GM12873 (cell line): Measurements from ENCODE around the gene GPC5.

Source experiments
- CTCF ChIP-seq: IDR thresholded peaks from 2 replicates; pipeline ENCODE4 v1.5.1; 2012; ENCODE audit warnings: low read depth, mild to moderate bottlenecking, moderate library complexity, low read length, control low read depth; ENCODE audit not compliant: insufficient read depth; ENCODE audit errors: missing control alignments

GPC5 gene

GRCh38 chr13:92407858-92408257, 1009.4 kb downstream of the GPC5 start:
- TF ChIP-seq CTCF, result no peak

GRCh38 chr13:92412481-92412880, 1014.1 kb downstream of the GPC5 start:
- no peak for TF ChIP-seq CTCF

- no peak for TF ChIP-seq CTCF
Observed at GRCh38 chr13:92412996-92413395, 1014.6 kb downstream of the GPC5 start.

DNA sequence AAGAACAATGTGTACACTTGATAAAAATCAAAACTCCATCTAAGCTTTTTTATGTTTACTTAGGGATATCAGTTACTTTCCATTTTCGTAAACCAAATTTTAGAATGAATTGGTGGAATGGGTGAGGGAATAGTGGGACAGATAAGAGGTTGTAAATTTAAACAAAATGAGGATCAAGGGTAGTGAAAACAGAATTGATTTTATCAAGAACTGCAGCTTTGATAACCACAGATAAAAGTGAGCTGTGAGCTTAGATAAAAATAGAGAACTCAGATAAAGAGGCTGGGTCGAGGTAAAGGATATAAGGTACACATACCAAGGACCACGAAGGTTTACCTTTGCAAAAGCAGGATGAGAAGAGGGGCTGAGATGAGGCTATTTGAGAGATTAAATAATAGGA, 1015.0 kb downstream of the GPC5 start:
- no peak for TF ChIP-seq CTCF

GRCh38 chr13:92414851-92415250, 1016.4 kb downstream of the GPC5 start:
- TF ChIP-seq CTCF, result no peak

- TF ChIP-seq CTCF, result no peak
Observed at GRCh38 chr13:92415781-92416180, 1017.4 kb downstream of the GPC5 start.

GRCh38 chr13:92418818-92419412, 1020.5 kb downstream of the GPC5 start:
- no peak for TF ChIP-seq CTCF
